Measurements from ENCODE around the gene MYL10. TPM values are rescaled to one million over a fixed set of nuclear protein-coding genes. Genes with fewer than 3 reads are reported as not detected.

MYL10 gene
- total RNA-seq, 1 experiment from 2014 or later: not detected

DNA sequence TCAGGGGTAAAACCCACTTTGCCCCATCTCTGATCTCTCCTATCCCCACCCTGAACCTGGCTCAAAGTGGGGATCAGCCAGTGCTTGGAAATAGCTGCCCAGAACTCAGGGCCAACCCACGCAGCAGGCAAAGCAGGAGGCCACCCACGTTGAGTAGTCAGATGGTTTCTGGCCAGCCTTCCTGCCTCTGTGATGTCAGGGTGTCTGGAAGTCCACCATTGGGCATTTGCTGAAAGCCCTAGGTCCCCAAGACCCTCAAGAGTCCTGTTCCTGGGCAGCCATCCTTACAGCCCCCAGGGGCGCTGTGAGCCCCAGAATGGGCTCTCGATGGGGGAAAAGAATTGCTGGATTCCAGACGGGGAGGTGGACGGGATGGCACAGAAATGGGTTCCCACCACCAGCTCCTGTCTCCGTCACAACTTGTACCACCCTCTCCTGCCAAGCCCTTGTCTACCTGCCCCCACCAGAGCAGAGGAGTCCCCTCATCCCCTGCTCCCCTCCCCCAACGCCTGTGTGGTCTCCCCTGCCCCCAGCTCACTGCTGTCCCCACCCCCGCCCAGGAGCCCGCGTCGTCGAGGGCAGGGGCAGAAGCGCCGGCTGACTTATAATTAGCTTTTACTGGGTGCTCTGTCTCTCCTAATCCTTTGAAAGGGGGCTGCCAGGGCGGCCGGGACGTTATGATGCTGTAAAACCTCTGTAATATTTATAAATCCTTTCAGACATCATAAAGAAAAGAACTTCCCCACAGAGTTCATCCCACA lies 3.9 kb downstream of the MYL10 start:
- DNase-seq: no peak
- H3K27ac Mint-ChIP-seq (ENCODE audit: unreplicated experiment): no peak overlapping the region
- TF ChIP-seq, protein P1, sequence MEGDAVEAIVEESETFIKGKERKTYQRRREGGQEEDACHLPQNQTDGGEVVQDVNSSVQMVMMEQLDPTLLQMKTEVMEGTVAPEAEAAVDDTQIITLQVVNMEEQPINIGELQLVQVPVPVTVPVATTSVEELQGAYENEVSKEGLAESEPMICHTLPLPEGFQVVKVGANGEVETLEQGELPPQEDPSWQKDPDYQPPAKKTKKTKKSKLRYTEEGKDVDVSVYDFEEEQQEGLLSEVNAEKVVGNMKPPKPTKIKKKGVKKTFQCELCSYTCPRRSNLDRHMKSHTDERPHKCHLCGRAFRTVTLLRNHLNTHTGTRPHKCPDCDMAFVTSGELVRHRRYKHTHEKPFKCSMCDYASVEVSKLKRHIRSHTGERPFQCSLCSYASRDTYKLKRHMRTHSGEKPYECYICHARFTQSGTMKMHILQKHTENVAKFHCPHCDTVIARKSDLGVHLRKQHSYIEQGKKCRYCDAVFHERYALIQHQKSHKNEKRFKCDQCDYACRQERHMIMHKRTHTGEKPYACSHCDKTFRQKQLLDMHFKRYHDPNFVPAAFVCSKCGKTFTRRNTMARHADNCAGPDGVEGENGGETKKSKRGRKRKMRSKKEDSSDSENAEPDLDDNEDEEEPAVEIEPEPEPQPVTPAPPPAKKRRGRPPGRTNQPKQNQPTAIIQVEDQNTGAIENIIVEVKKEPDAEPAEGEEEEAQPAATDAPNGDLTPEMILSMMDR (IDR thresholded peaks at IDR 0.05; ENCODE audit: unreplicated experiment): no peak
- no peak overlapping the region for H3K4me3 Mint-ChIP-seq (ENCODE audit: low read depth, unreplicated experiment)
- CTCF ChIA-PET: no interaction called here
- no peaks in the 10 kb centered on the region for H3K36me3 Mint-ChIP-seq (ENCODE audit: insufficient read depth, unreplicated experiment)
- no peaks in the 10 kb centered on the region for H3K4me1 Mint-ChIP-seq (ENCODE audit: low read depth, unreplicated experiment)
- H3K9me3 Mint-ChIP-seq (ENCODE audit: low read depth, unreplicated experiment): no peaks in the 10 kb centered on the region
- BruUV-seq (replicated peaks): no TSS peak
- H3K27me3 Mint-ChIP-seq (ENCODE audit: unreplicated experiment): peaks cover 34% of the 10 kb centered on the region
- intact Hi-C loops (cut with micrococcal nuclease; ENCODE audit: unreplicated experiment): no loop called here

DNA sequence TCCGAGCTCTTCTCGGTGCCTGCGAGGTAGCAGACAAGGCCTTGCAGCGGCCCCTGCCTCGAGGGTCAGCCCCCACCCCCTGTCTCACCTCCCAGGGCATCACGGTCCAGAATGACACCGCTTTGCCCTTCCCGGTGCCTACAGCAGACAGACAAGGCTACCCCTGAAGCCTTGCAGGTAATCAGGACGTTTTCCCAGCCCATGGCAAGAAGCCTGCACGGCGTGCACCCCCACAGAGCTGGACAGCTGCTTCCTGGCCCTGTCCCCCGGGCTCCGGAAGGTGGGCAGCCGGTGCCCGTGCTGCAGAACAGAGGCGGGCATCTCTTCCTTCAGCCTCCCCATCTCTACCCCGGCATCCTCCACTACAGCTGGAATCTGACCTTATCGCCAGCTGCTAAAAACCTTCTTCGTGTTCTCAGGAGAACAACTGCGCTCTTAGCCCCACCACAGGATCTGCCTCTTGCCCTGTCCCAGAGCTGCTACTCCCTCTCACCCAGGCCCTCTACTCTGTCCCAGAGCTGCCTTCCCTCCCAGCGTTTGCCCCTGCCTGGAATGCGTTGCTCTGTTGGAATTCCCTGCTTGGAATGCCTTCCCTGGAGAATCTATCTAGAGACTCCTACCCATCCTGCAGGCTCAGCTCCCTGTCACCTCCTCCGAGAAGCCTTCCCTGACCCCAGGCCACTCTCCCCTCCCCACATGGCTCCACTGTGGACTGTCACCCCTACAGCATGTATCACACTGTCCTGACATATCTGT lies 4.7 kb downstream of the MYL10 start:
- H3K27ac Mint-ChIP-seq (ENCODE audit: unreplicated experiment): no peak overlapping the region
- H3K36me3 Mint-ChIP-seq (ENCODE audit: insufficient read depth, unreplicated experiment): no peaks in the 10 kb centered on the region
- intact Hi-C loops (cut with micrococcal nuclease; ENCODE audit: unreplicated experiment): no loop called here
- peaks cover 34% of the 10 kb centered on the region for H3K27me3 Mint-ChIP-seq (ENCODE audit: unreplicated experiment)
- CTCF ChIA-PET: no interaction called here
- no TSS peak for BruUV-seq (replicated peaks)
- no peaks in the 10 kb centered on the region for H3K4me1 Mint-ChIP-seq (ENCODE audit: low read depth, unreplicated experiment)
- no peak for DNase-seq
- no peaks in the 10 kb centered on the region for H3K9me3 Mint-ChIP-seq (ENCODE audit: low read depth, unreplicated experiment)
- TF ChIP-seq, protein P1 (IDR thresholded peaks at IDR 0.05; ENCODE audit: unreplicated experiment): no peak
- no peak overlapping the region for H3K4me3 Mint-ChIP-seq (ENCODE audit: low read depth, unreplicated experiment)

DNA sequence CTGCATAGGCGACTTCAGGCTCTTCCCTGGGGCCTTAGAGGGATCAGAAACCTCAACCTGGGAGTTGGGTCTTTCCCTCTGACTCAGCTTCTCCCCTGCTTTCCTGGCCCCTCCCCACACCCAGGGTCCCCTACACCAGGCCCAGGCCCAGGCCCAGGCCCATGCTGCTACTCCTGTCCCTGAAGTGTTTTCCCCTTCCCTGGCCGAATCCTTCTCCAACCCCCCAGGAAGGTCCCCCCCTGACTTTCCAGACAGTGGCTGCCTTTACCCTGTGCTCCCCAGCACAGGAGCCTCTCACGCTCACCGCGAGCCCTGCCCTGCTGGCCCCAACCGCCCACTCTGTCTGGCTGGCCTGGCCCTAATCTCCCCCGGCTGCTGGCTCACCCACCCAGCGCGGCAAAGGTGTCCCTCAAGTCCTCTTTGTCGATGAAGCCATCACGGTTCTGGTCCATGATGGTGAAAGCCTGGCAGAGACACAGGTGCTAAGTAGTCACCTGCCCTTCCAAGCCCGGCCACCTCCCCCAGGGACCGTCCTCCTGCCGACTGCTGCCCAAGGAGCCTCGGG lies 6.4 kb downstream of the MYL10 start:
- Mint-ChIP-seq H3K27ac (ENCODE audit: unreplicated experiment) (no peak overlapping the region), H3K4me1 (ENCODE audit: low read depth, unreplicated experiment) (no peaks in the 10 kb centered on the region), H3K9me3 (ENCODE audit: low read depth, unreplicated experiment) (no peaks in the 10 kb centered on the region), H3K27me3 (ENCODE audit: unreplicated experiment) (peaks cover 37% of the 10 kb centered on the region), H3K36me3 (ENCODE audit: insufficient read depth, unreplicated experiment) (no peaks in the 10 kb centered on the region), H3K4me3 (ENCODE audit: low read depth, unreplicated experiment) (no peak overlapping the region)
- intact Hi-C loops (cut with micrococcal nuclease; ENCODE audit: unreplicated experiment): no loop called here
- CTCF ChIA-PET: interaction anchor here (0.7 kb wide), 1 partner anchor 17 kb away, joined by 5 read pairs; no protein-coding TSS in a partner anchor
- TF ChIP-seq, protein P1 (IDR thresholded peaks at IDR 0.05; ENCODE audit: unreplicated experiment): no peak
- no TSS peak for BruUV-seq (replicated peaks)
- no peak for DNase-seq

DNA sequence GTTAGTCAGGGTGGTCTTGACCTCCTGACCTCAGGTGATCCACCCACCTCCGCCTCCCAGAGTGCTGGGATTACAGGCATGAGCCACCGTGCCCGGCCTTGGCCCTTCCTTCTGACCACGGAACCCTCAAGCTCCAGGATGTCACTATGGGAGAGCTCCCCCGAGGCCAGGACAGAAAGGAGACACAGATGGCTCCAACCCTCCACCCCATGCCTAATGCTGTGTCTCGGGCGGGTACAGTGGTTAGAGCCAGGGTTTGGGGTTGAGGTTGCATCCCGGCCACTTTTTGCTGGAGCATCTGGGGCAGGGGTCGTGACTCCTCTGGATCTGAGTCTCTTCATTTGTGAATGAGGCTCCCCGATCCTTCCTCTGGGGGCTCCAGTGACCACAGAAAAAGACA lies 8.1 kb downstream of the MYL10 start:
- TF ChIP-seq, protein P1 (IDR thresholded peaks at IDR 0.05; ENCODE audit: unreplicated experiment): no peak
- BruUV-seq (replicated peaks): no TSS peak
- no peak overlapping the region for H3K27ac Mint-ChIP-seq (ENCODE audit: unreplicated experiment)
- no peak overlapping the region for H3K4me3 Mint-ChIP-seq (ENCODE audit: low read depth, unreplicated experiment)
- H3K4me1 Mint-ChIP-seq (ENCODE audit: low read depth, unreplicated experiment): no peaks in the 10 kb centered on the region
- DNase-seq: no peak
- H3K9me3 Mint-ChIP-seq (ENCODE audit: low read depth, unreplicated experiment): no peaks in the 10 kb centered on the region
- H3K27me3 Mint-ChIP-seq (ENCODE audit: unreplicated experiment): peaks cover 41% of the 10 kb centered on the region
- intact Hi-C loops (cut with micrococcal nuclease; ENCODE audit: unreplicated experiment): no loop called here
- CTCF ChIA-PET: interaction anchor here (0.5 to 0.7 kb wide), 2 partner anchors 94 to 258 kb away, joined by 3 read pairs; partner anchors contain the start of gene COL26A1
- H3K36me3 Mint-ChIP-seq (ENCODE audit: insufficient read depth, unreplicated experiment): no peaks in the 10 kb centered on the region
